C1 segment of cervical spinal cord (tissue), 14 donors: Measurements from ENCODE around the gene B9D2.

Experiments
- DNase-seq, 14 donors: peaks; one replicate each; lab custom pipeline; 2025; lab: John Stamatoyannopoulos, UW

B9D2 gene

DNA sequence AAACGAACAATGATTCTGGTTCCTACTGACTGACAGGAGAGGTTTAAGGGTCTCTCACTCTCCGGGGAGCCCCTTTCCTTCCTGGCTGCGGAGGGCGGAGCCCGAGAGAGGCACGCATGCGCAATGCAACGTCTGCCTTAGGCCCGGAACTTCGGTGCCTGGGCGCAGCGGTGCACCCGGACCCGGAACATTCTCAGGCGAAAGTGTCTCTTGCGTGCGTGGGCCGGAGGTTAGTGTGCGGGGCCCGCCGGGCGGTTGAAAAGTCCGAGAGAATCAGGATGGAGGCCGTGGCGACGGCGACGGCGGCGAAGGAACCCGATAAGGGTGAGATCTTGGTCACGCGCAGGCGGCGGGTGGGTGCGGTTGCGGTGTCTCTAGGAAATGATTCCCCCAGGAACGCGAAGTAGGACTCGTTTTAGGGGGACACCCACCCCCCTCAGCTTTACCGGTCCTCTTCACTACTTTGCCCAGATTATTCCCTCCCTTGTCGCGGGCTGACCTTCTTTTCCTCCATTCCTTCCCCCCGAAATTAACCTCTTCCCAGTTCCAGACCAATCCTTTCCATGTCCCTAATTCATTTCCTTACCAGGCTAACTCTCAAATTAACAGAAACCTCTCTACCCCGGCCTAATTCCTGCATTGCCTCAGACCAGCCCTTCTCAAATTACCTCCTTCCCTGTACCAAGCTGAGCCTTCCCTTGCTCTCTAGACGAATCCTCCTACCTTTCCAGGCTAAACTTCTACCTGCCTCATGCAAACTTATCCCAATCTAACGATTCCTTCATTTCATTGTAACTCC is 53.7 kb downstream of the B9D2 start, which contains the start of gene CCDC97:
TSS of gene CCDC97 (plus strand) at position 140 of the 799 bp plus-strand sequence. CDS start at position 279, 139 bp downstream.
- DNase-seq = peak; percentile 28 to 90 (median 83)

DNA sequence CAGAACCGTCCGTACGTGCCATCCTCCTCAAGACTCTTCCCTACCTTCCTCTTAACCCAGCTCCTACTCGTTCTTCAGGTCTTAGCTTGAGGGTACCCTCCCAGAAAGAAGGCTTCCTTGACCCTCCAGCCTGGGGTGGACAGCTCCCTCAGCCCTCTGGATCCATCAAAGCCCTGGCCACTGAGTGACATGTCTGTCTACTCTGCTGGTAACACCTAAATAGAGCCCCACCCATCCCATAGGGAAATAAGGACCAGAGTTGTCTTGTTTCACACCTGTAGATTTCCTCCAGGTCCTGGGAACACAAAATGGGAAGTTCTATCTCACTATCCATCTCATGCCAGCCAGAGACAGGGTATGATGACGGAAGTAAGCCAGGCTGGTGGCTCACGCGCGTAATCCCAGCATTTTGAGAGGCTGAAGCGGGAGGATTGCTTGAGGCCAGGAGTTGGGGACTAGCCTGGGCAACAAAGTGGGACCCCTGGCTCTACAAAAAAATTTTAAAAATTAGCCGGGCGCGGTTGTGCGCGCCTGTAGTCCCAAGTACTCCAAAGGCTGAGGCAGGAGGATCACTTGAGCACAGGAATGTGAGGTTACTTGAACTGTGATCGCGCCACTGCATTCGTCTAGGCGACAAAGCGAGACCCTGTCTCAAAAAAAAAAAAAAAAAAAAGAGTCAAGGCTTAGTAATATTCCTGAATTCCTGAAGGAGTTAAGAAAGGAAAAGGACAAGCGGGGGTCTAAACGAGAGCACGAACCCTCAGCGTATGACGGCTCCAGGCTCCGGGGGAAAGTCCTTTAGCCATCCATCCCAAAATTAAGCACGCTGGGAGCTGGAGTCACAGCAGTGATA is 54.5 kb downstream of the B9D2 start:
- DNase-seq = peak in 8 of 14 donors; percentile 34 to 58 (median 44)

DNA sequence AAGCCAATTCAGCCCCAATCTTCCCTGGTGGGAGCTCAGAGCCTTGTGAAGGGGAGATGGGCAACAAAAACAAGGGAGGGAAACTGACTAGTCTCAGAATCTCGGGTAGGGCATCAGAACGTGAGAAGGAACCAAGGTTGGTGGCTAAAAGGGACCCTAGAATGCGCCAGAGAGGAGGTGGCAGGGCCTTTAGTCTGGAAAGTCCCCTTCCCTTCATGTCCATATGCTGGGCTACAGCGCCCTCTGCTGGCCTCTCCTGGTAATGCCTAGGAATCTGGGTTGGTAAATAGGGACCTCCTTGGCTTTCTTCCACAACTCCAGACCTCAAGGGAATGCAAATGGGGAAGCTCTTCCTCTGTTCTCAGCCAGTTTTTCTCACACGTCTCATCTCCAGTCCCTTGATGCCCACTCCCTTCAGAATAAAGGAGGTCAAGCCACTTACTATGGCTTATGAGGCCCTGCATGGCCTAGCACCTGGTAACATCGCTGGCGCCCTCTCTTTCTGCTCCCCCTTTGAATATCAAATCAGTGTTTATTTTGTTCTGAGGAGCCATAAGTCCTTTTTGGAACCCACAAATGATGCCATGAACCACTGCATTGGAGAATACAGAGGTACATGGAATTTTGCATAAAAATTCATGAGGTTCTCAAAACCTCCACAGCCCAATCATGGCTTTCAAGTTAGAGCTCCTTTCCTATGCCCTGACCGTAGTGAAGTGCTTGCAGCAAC is 55.3 kb downstream of the B9D2 start:
- DNase-seq = peak; percentile 19 to 88 (median 80)

DNA sequence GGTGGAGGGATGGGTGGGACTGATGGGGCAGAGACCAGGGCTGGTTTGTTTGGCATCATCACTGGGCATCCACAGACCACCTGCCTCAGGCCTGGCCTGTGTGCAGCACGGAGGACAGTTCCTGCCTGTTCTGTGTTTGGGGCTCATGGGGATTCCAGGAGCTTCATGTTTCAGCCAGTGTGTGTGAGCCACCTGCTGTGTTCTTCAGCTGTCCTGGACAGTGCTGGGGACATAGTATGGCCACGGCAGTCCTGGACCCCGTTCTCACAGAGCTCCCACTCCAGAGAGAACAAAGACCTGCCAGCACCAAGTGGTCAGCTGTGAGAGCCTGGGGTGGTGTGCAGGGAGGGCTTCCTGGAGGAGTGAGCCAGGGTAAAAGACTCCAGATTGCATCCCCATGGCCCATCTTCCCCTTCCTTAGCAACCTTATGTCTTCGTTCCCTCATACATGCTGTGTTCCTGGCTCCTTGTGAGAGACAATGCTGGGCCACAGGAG is 55.9 kb downstream of the B9D2 start:
- no peak for DNase-seq

DNA sequence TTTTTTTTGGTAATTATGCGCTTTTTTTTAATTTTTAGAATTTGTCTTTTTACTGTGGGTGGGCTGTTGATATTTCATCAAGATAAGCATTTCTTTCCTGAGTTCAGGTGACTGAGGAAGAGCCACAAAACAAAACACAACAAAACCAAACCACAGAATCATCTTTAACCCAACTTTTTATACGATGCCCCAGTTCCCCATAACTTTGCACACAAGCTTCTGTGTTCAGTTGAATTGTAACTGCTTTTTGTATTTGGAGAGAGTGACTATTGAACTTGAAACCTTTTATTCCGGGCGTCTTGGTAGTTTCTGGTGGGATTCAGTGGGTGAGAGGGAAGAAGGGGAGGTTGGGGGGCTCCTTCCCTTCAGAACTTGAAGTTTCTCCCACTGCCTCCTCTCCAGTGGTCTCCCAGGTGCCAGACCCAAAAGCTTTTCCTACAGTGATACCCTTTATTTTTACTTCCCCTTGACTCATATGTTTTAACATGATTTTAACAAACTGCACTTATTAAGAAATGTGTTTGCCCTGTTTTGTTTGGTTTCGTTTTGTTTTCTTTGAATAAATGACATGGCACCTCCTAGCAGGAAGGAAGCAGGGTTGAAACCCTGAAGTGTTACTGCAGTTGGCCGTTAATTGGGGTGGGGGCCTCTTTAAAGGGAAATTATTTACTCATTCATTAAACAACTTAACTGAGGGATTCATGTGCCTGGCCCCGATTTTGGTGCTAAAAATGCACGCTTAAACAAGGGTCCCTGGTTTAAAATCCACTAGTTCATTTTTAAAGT is 56.7 kb downstream of the B9D2 start:
- no peak for DNase-seq

DNA sequence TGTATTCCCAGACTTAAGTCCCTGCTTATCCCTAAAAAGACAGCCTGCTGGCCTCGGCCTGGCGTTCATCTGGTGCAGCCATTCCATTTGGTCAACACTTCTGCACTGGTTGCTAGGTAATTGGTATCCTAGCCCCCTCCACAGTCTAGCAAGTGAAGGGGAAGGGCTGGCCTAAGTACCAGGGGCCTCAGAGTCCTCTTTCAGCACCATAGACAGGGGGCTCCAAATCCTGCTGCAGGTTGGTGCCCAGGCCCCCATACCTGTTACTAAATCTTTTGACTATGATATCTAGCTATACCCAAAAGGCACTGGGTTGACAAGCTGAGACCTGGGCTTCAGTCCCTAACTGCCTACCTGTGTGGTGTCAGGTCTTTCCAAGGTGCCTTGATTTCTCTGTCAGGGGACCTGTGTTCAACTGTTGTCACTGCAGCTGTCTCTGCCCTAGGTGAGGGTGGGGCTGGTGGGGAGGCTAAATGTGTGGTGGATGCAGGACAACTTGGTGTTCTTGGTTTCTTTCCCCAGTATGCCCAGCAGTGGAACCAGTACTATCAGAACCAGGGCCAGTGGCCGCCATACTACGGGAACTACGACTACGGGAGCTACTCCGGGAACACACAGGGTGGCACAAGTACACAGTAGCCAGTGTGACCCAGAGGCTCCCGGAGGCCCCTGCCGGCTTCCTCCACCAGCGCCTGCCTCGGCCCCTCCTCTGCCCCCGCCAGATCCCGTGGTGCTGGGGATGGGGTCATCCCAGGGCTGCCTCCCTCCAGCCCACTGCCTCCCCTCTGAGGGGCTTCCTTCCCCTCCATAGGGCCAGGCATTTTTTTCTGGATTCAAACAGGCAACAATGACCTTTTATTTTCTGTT is 57.8 kb downstream of the B9D2 start:
- DNase-seq = no peak

DNA sequence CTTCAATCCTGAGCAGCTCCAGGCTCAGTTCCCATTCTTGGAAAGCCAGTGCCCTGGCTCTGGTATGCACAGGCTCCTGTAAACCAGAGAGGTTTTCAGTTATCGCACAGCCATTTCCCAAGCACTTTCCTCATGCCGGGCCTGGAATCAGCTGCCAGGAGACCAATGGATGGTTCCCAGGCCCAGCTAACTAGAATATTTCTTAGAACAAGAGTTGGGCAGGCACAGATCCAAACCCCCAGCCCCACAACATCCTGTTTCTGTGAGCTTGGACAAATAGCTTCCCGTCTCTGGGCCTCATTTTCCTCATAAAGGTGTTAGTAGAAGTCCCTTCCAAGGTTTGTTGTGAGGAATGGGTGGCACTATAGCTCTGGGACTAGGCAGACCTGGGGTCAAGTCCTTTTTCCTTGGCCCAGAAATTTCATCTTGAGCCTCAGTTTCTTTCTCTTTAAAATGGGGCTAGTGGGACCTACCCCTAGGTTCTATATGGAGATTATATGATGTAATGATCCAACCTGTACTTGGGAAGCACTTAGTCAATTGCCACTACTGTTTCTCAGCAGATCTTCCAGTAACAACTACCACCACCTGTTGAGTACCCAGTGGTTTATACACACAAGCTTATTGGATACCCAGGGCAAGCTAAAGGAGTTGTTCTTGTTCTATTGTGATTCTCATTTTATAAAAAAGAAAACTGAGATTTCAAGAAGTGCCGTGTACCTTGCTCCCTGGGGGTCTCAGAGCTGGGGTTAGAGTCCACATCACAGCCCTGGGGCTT is 59.1 kb downstream of the B9D2 start:
- DNase-seq = no peak
